ENCODE data around the gene UPB1. TPM values are rescaled to one million over a fixed set of nuclear protein-coding genes. Genes with fewer than 3 reads are reported as not detected.

The UPB1 gene
- total RNA-seq, 1 donor from 2014 or later: 1.1 TPM

- Histone ChIP-seq H3K27ac (replicated peaks) (peak overlapping the region; percentile 64), H3K36me3 (no peaks in the 10 kb centered on the region), H3K27me3 (ENCODE audit: low read depth) (no peaks in the 10 kb centered on the region), H3K4me3 (no peak overlapping the region), H3K9me3 (replicated peaks) (no peaks in the 10 kb centered on the region), H3K4me1 (peaks cover 51% of the 10 kb centered on the region)
- intact Hi-C loops (cut with micrococcal nuclease): no loop called here
- TF ChIP-seq CTCF (IDR thresholded peaks at IDR 0.05; ENCODE audit: borderline replicate concordance): no peak
- no peak for DNase-seq
Measured at GRCh38 chr22:24460418-24461089, 34.6 kb upstream of the UPB1 start.

- H3K27ac ChIP-seq (replicated peaks): peak overlapping the region; percentile 0
- no peak overlapping the region for H3K4me3 ChIP-seq
- peaks cover 51% of the 10 kb centered on the region for H3K4me1 ChIP-seq
- no peak for TF ChIP-seq CTCF (IDR thresholded peaks at IDR 0.05; ENCODE audit: borderline replicate concordance)
- H3K9me3 ChIP-seq (replicated peaks): no peaks in the 10 kb centered on the region
- no peaks in the 10 kb centered on the region for H3K36me3 ChIP-seq
- no peaks in the 10 kb centered on the region for H3K27me3 ChIP-seq (ENCODE audit: low read depth)
- intact Hi-C loops (cut with micrococcal nuclease): no loop called here
- DNase-seq: no peak
Measured at GRCh38 chr22:24463071-24463760, 31.9 kb upstream of the UPB1 start.

DNA sequence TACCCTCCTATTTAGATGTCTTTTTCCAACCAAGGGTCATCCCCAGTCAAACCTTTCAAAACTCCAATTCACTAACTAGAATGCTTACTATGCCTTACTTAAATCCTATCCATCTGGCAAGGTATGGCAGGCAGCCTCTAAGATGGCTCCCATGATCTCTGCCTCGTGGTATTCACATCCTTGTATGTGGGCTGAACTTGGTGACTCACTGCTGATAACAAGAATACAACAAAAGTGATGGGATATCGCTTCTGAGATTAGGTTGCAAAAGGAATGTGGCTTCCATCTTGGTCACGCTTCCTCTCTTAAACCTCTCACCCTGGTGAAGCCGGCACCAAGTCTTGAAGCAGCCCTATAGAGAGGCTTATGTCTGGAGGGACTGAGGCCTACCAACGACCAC is 29.6 kb upstream of the UPB1 start:
- intact Hi-C loops (cut with micrococcal nuclease): no loop called here
- Histone ChIP-seq H3K4me1 (peaks cover 43% of the 10 kb centered on the region), H3K27me3 (ENCODE audit: low read depth) (no peaks in the 10 kb centered on the region), H3K27ac (replicated peaks) (peak overlapping the region; percentile 83), H3K4me3 (no peak overlapping the region), H3K9me3 (replicated peaks) (no peaks in the 10 kb centered on the region), H3K36me3 (no peaks in the 10 kb centered on the region)
- DNase-seq: no peak
- no peak for TF ChIP-seq CTCF (IDR thresholded peaks at IDR 0.05; ENCODE audit: borderline replicate concordance)

GRCh38 chr22:24465975-24466374 is 29.2 kb upstream of the UPB1 start:
- Histone ChIP-seq H3K36me3 (no peaks in the 10 kb centered on the region), H3K9me3 (replicated peaks) (no peaks in the 10 kb centered on the region), H3K4me1 (peaks cover 43% of the 10 kb centered on the region), H3K27me3 (ENCODE audit: low read depth) (no peaks in the 10 kb centered on the region), H3K27ac (replicated peaks) (peak overlapping the region; percentile 83), H3K4me3 (no peak overlapping the region)
- DNase-seq: no peak
- TF ChIP-seq CTCF (IDR thresholded peaks at IDR 0.05; ENCODE audit: borderline replicate concordance): no peak
- intact Hi-C loops (cut with micrococcal nuclease): no loop called here

GRCh38 chr22:24466716-24467328 is 28.3 kb upstream of the UPB1 start:
- H3K4me1 ChIP-seq: peaks cover 44% of the 10 kb centered on the region
- peak overlapping the region; percentile 27 for H3K4me3 ChIP-seq
- no peak for TF ChIP-seq CTCF (IDR thresholded peaks at IDR 0.05; ENCODE audit: borderline replicate concordance)
- DNase-seq: peak; percentile 36
- H3K9me3 ChIP-seq (replicated peaks): no peaks in the 10 kb centered on the region
- no peaks in the 10 kb centered on the region for H3K27me3 ChIP-seq (ENCODE audit: low read depth)
- no peaks in the 10 kb centered on the region for H3K36me3 ChIP-seq
- H3K27ac ChIP-seq (replicated peaks): peak overlapping the region; percentile 83
- intact Hi-C loops (cut with micrococcal nuclease): no loop called here
